Measurements from ENCODE around the gene MGLL. TPM values are rescaled to one million over a fixed set of nuclear protein-coding genes. Genes with fewer than 3 reads are reported as not detected.

MGLL gene
- total RNA-seq, 1 experiment from 2014 or later, result 6.8 TPM

- H3K9me3 ChIP-seq (ENCODE audit: control insufficient read depth in 1 of 2, insufficient read depth in 1 of 2, low read depth in 1 of 2, low read length in 2 of 2), result no peaks in the 10 kb centered on the region
- TF ChIP-seq, protein P1, sequence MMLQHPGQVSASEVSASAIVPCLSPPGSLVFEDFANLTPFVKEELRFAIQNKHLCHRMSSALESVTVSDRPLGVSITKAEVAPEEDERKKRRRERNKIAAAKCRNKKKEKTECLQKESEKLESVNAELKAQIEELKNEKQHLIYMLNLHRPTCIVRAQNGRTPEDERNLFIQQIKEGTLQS (IDR thresholded peaks at IDR 0.05), result no peak
- peak; percentile 54 for TF ChIP-seq RAD21 (IDR thresholded peaks at IDR 0.05; ENCODE audit: low read depth)
- peak; percentile 47 to 66 (median 49); a peak in 5 of 6 replicates for TF ChIP-seq CTCF (IDR thresholded peaks at IDR 0.05 in 2 of 3, conservative IDR thresholded peaks at IDR 0.05 in 1 of 3; ENCODE audit: borderline replicate concordance in 1 of 3, insufficient read depth in 1 of 3, low read depth in 2 of 3, low read length in 2 of 3)
- H2AFZ ChIP-seq (ENCODE audit: low read depth, low read length, poor library complexity, severe bottlenecking), result no peak overlapping the region
- ChIA-PET CTCF (interaction anchor here (0.6 to 2.4 kb wide), 8 partner anchors 12 to 265 kb away, joined by 3 to 11 read pairs (median 4); partner anchors contain the start of gene TPRA1), RAD21 (ENCODE audit: low non-redundant PET in 1 of 2, low total read pairs in 2 of 2, uncharacterized antibody in 2 of 2, unreplicated experiment in 2 of 2) (interaction anchor here (0.5 to 1.0 kb wide), 3 partner anchors 42 to 54 kb away, joined by 3 to 7 read pairs (median 6); no protein-coding TSS in a partner anchor), POLR2A (no interaction called here)
- H3K9ac ChIP-seq (ENCODE audit: low read length), result no peak overlapping the region
- H3K4me2 ChIP-seq (ENCODE audit: low read length), result no peak overlapping the region
- no peaks in the 10 kb centered on the region for H3K27me3 ChIP-seq (ENCODE audit: insufficient read depth, low read length)
- no peaks in the 10 kb centered on the region for H4K20me1 ChIP-seq (ENCODE audit: insufficient read depth)
- ATAC-seq (peak; percentile 61), DNase-seq (ENCODE audit: low read depth, low spot score) (peak; percentile 38)
- no TSS peak for BruUV-seq (replicated peaks)
- no peak overlapping the region for H3K27ac ChIP-seq (ENCODE audit: low read depth, low read length)
- no peaks in the 10 kb centered on the region for H3K36me3 ChIP-seq (ENCODE audit: control insufficient read depth in 1 of 2, insufficient read depth in 2 of 2, low read length in 2 of 2)
- H3K4me1 ChIP-seq (ENCODE audit: control insufficient read depth in 1 of 2, insufficient read depth in 2 of 2, low read length in 2 of 2), result peaks cover 12 to 46% of the 10 kb centered on the region in 2 experiments
- no peaks in the 10 kb centered on the region for H3K9me2 ChIP-seq (ENCODE audit: insufficient read depth)
- intact Hi-C loops (cut with micrococcal nuclease), result no loop called here
- H3K79me2 ChIP-seq (ENCODE audit: insufficient read depth, low read length), result no peaks in the 10 kb centered on the region
- no peak overlapping the region for H3K4me3 ChIP-seq (replicated peaks in 1 of 2; ENCODE audit: low read depth in 1 of 2, low read length in 2 of 2)
Measured at GRCh38 chr3:127694467-127695215, 127.7 kb downstream of the MGLL start.

GRCh38 chr3:127693336-127693843, 128.9 kb downstream of the MGLL start:
- no peak overlapping the region for H3K27ac ChIP-seq (ENCODE audit: low read depth, low read length)
- H3K4me3 ChIP-seq (replicated peaks in 1 of 2; ENCODE audit: low read depth in 1 of 2, low read length in 2 of 2), result no peak overlapping the region
- DNase-seq (ENCODE audit: low read depth, low spot score) (no peak), ATAC-seq (no peak)
- no peak overlapping the region for H3K9ac ChIP-seq (ENCODE audit: low read length)
- ChIA-PET RAD21 (ENCODE audit: low non-redundant PET in 1 of 2, low total read pairs in 2 of 2, uncharacterized antibody in 2 of 2, unreplicated experiment in 2 of 2) (interaction anchor here in 1 of 2 experiments (0.8 kb wide), 1 partner anchor 286 kb away, joined by 4 read pairs; no protein-coding TSS in a partner anchor), POLR2A (no interaction called here), CTCF (no interaction called here)
- H3K9me2 ChIP-seq (ENCODE audit: insufficient read depth), result no peaks in the 10 kb centered on the region
- H3K79me2 ChIP-seq (ENCODE audit: insufficient read depth, low read length), result no peaks in the 10 kb centered on the region
- H3K36me3 ChIP-seq (ENCODE audit: control insufficient read depth in 1 of 2, insufficient read depth in 2 of 2, low read length in 2 of 2), result no peaks in the 10 kb centered on the region
- H4K20me1 ChIP-seq (ENCODE audit: insufficient read depth), result no peaks in the 10 kb centered on the region
- H3K4me2 ChIP-seq (ENCODE audit: low read length), result no peak overlapping the region
- H3K9me3 ChIP-seq (ENCODE audit: control insufficient read depth in 1 of 2, insufficient read depth in 1 of 2, low read depth in 1 of 2, low read length in 2 of 2), result no peaks in the 10 kb centered on the region
- peaks cover 15 to 54% of the 10 kb centered on the region in 2 experiments for H3K4me1 ChIP-seq (ENCODE audit: control insufficient read depth in 1 of 2, insufficient read depth in 2 of 2, low read length in 2 of 2)
- BruUV-seq (replicated peaks), result no TSS peak
- no peaks in the 10 kb centered on the region for H3K27me3 ChIP-seq (ENCODE audit: insufficient read depth, low read length)
- no peak overlapping the region for H2AFZ ChIP-seq (ENCODE audit: low read depth, low read length, poor library complexity, severe bottlenecking)
- intact Hi-C loops (cut with micrococcal nuclease), result no loop called here
- TF ChIP-seq POLR2A (IDR thresholded peaks at IDR 0.05; ENCODE audit: borderline replicate concordance, extremely low read depth, insufficient read depth, insufficient read length), result no peak
- no peak for TF ChIP-seq EZH2 (IDR thresholded peaks at IDR 0.05)
- TF ChIP-seq CTCF (IDR thresholded peaks at IDR 0.05 in 2 of 3, conservative IDR thresholded peaks at IDR 0.05 in 1 of 3; ENCODE audit: borderline replicate concordance in 1 of 3, insufficient read depth in 1 of 3, low read depth in 2 of 3, low read length in 2 of 3), result no peak
- TF ChIP-seq POLR2AphosphoS5 (IDR thresholded peaks at IDR 0.05; ENCODE audit: low read depth, low read length), result no peak
- no peak for TF ChIP-seq TCF7L2 (IDR thresholded peaks at IDR 0.05; ENCODE audit: borderline replicate concordance, extremely low read depth, insufficient read depth, insufficient read length)
- TF ChIP-seq ELF1 (IDR thresholded peaks at IDR 0.05; ENCODE audit: borderline replicate concordance, low read depth), result no peak
- TF ChIP-seq RAD21 (IDR thresholded peaks at IDR 0.05; ENCODE audit: low read depth), result no peak
